Uterus (tissue), 2 donors: ENCODE results near the gene SUPT3H.

Source experiments
- POLR2A ChIP-seq, 2 donors: fragments of 450-650 bp; IDR thresholded peaks; one replicate each; pipeline ENCODE4 v1.6.1; 2016; ENCODE audit warnings: antibody characterized with exemption in 2 of 2, mild to moderate bottlenecking in 1 of 2, moderate library complexity in 1 of 2
- TF ChIP-seq, protein P1 (sequence below), 4 experiments: fragments of 200-600 bp in 2 of 4; fragments of 450-650 bp in 2 of 4; sonication (generic) in 2 of 4; IDR thresholded peaks; one replicate each; pipeline ENCODE4 v1.5.1; 2016 to 2019; ENCODE audit warnings: antibody characterized with exemption in 4 of 4, mild to moderate bottlenecking in 2 of 4, moderate library complexity in 1 of 4

DNA sequence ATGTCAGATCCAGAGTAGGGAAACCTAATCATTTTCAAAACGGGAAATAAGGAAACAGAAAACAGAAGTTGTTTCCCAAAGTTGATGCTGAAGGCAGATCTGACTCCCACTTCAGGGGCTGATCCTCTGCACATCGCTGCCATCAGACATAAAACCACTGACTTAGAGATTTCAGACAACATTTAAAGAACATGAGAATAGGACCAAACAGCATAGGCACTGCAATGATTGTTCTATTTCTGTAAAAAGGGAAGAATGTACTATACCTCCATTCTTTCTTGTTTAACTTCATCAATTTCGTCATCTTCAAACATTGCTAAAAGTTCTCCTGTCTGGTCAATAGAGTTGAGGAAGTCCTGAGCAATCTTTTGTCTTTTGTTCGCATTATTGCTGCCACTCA lies 374.3 kb downstream of the SUPT3H start:
- TF ChIP-seq, protein P1, sequence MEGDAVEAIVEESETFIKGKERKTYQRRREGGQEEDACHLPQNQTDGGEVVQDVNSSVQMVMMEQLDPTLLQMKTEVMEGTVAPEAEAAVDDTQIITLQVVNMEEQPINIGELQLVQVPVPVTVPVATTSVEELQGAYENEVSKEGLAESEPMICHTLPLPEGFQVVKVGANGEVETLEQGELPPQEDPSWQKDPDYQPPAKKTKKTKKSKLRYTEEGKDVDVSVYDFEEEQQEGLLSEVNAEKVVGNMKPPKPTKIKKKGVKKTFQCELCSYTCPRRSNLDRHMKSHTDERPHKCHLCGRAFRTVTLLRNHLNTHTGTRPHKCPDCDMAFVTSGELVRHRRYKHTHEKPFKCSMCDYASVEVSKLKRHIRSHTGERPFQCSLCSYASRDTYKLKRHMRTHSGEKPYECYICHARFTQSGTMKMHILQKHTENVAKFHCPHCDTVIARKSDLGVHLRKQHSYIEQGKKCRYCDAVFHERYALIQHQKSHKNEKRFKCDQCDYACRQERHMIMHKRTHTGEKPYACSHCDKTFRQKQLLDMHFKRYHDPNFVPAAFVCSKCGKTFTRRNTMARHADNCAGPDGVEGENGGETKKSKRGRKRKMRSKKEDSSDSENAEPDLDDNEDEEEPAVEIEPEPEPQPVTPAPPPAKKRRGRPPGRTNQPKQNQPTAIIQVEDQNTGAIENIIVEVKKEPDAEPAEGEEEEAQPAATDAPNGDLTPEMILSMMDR (IDR thresholded peaks at IDR 0.05) = no peak
- TF ChIP-seq POLR2A (IDR thresholded peaks at IDR 0.05) = no peak
